Stimulated activated effector memory CD8-positive, alpha-beta T cell treated with anti-CD3 and anti-CD28 coated beads, Interleukin-12 subunit alpha, Interleukin-12 subunit beta, amount 100 ng/mL, for 72 hours (primary cell): ENCODE measurements around the gene ITSN1.

Experiments
- ATAC-seq: fragments of 150-1000 bp; cut with Tn5 transposase; 2 replicates; pipeline ENCODE4 v1.10.0; 2021
- DNase-seq, 2 donors: peaks; one replicate each; pipeline ENCODE4 v3.0.0; 2021 to 2022; ENCODE audit warnings: low spot score in 2 of 2
- H3K27ac Mint-ChIP-seq: one replicate; pipeline ENCODE4 v1.8.0; 2022; ENCODE audit warnings: mild to moderate bottlenecking, mixed read lengths
- H3K36me3 Mint-ChIP-seq: one replicate; pipeline ENCODE4 v1.8.0; 2022; ENCODE audit warnings: mild to moderate bottlenecking, mixed read lengths
- H3K4me1 Mint-ChIP-seq: one replicate; pipeline ENCODE4 v1.8.0; 2022; ENCODE audit warnings: mixed read lengths
- H3K4me3 Mint-ChIP-seq: one replicate; pipeline ENCODE4 v1.8.0; 2022; ENCODE audit warnings: mild to moderate bottlenecking, mixed read lengths
- H3K9me3 Mint-ChIP-seq: one replicate; pipeline ENCODE4 v1.8.0; 2022; ENCODE audit warnings: mixed read lengths

ITSN1 gene

GRCh38 chr21:33831962-33832659 is 189.8 kb downstream of the ITSN1 start:
- DNase-seq (no peak), ATAC-seq (no peak)
- Mint-ChIP-seq H3K9me3 (no peaks in the 10 kb centered on the region), H3K4me1 (no peaks in the 10 kb centered on the region), H3K4me3 (no peak overlapping the region), H3K36me3 (no peaks in the 10 kb centered on the region), H3K27ac (no peak overlapping the region)

- no peaks in the 10 kb centered on the region for H3K9me3 Mint-ChIP-seq
- ATAC-seq, result no peak
- no peak overlapping the region for H3K4me3 Mint-ChIP-seq
- no peak for DNase-seq
- no peaks in the 10 kb centered on the region for H3K4me1 Mint-ChIP-seq
- no peaks in the 10 kb centered on the region for H3K36me3 Mint-ChIP-seq
- H3K27ac Mint-ChIP-seq, result no peak overlapping the region
Measured at GRCh38 chr21:33834801-33835500, 192.7 kb downstream of the ITSN1 start.

GRCh38 chr21:33835920-33836319 is 193.6 kb downstream of the ITSN1 start:
- no peaks in the 10 kb centered on the region for H3K9me3 Mint-ChIP-seq
- no peaks in the 10 kb centered on the region for H3K36me3 Mint-ChIP-seq
- H3K4me3 Mint-ChIP-seq, result no peak overlapping the region
- no peaks in the 10 kb centered on the region for H3K4me1 Mint-ChIP-seq
- H3K27ac Mint-ChIP-seq, result no peak overlapping the region
- ATAC-seq (no peak), DNase-seq (no peak)

GRCh38 chr21:33836408-33836807 is 194.1 kb downstream of the ITSN1 start:
- no peak for ATAC-seq
- H3K36me3 Mint-ChIP-seq, result no peaks in the 10 kb centered on the region
- no peak for DNase-seq

GRCh38 chr21:33839167-33839716 is 196.9 kb downstream of the ITSN1 start:
- Mint-ChIP-seq H3K27ac (no peak overlapping the region), H3K36me3 (no peaks in the 10 kb centered on the region), H3K4me1 (no peaks in the 10 kb centered on the region), H3K9me3 (no peaks in the 10 kb centered on the region), H3K4me3 (no peak overlapping the region)
- ATAC-seq (no peak), DNase-seq (no peak)

More at GRCh38 chr21:33836408-33836807, 194.1 kb downstream of the ITSN1 start:
- no peak overlapping the region for H3K27ac Mint-ChIP-seq
- H3K4me1 Mint-ChIP-seq, result no peaks in the 10 kb centered on the region
- no peaks in the 10 kb centered on the region for H3K9me3 Mint-ChIP-seq
- H3K4me3 Mint-ChIP-seq, result no peak overlapping the region

GRCh38 chr21:33839806-33840205 is 197.5 kb downstream of the ITSN1 start:
- Mint-ChIP-seq H3K4me3 (no peak overlapping the region), H3K4me1 (no peaks in the 10 kb centered on the region), H3K9me3 (no peaks in the 10 kb centered on the region), H3K27ac (no peak overlapping the region), H3K36me3 (no peaks in the 10 kb centered on the region)
- ATAC-seq (no peak), DNase-seq (no peak)

- DNase-seq (no peak), ATAC-seq (no peak)
- Mint-ChIP-seq H3K9me3 (no peaks in the 10 kb centered on the region), H3K27ac (no peak overlapping the region), H3K4me1 (no peaks in the 10 kb centered on the region), H3K4me3 (no peak overlapping the region), H3K36me3 (no peaks in the 10 kb centered on the region)
Measured at GRCh38 chr21:33840771-33841170, 198.5 kb downstream of the ITSN1 start.

- H3K4me1 Mint-ChIP-seq, result no peaks in the 10 kb centered on the region
- peaks cover 5% of the 10 kb centered on the region for H3K9me3 Mint-ChIP-seq
- ATAC-seq (no peak), DNase-seq (no peak)
- H3K4me3 Mint-ChIP-seq, result no peak overlapping the region
- H3K36me3 Mint-ChIP-seq, result no peaks in the 10 kb centered on the region
- H3K27ac Mint-ChIP-seq, result no peak overlapping the region
Measured at GRCh38 chr21:33841561-33841960, 199.3 kb downstream of the ITSN1 start.

GRCh38 chr21:33843216-33843615 is 200.9 kb downstream of the ITSN1 start:
- H3K36me3 Mint-ChIP-seq, result no peaks in the 10 kb centered on the region
- peaks cover 5% of the 10 kb centered on the region for H3K9me3 Mint-ChIP-seq
- no peaks in the 10 kb centered on the region for H3K4me1 Mint-ChIP-seq
- no peak for ATAC-seq
- H3K27ac Mint-ChIP-seq, result no peak overlapping the region
- DNase-seq, result no peak
- H3K4me3 Mint-ChIP-seq, result no peak overlapping the region

GRCh38 chr21:33844104-33844889 is 202.0 kb downstream of the ITSN1 start:
- no peak for ATAC-seq
- no peak for DNase-seq
- no peaks in the 10 kb centered on the region for H3K36me3 Mint-ChIP-seq
- no peaks in the 10 kb centered on the region for H3K4me1 Mint-ChIP-seq
- no peak overlapping the region for H3K27ac Mint-ChIP-seq
- peaks cover 5% of the 10 kb centered on the region for H3K9me3 Mint-ChIP-seq
- H3K4me3 Mint-ChIP-seq, result no peak overlapping the region

GRCh38 chr21:33844890-33845205 is 202.5 kb downstream of the ITSN1 start:
- peaks cover 5% of the 10 kb centered on the region for H3K9me3 Mint-ChIP-seq
- no peak for DNase-seq
- H3K4me1 Mint-ChIP-seq, result no peaks in the 10 kb centered on the region
- no peak overlapping the region for H3K4me3 Mint-ChIP-seq
- no peak overlapping the region for H3K27ac Mint-ChIP-seq
- no peak for ATAC-seq
- H3K36me3 Mint-ChIP-seq, result no peaks in the 10 kb centered on the region

GRCh38 chr21:33846141-33846540 is 203.8 kb downstream of the ITSN1 start:
- no peak for DNase-seq
- Mint-ChIP-seq H3K9me3 (peaks cover 5% of the 10 kb centered on the region), H3K36me3 (no peaks in the 10 kb centered on the region), H3K4me1 (no peaks in the 10 kb centered on the region), H3K4me3 (no peak overlapping the region), H3K27ac (no peak overlapping the region)
- ATAC-seq, result no peak

- Mint-ChIP-seq H3K9me3 (peaks cover 5% of the 10 kb centered on the region), H3K27ac (no peak overlapping the region), H3K4me1 (no peaks in the 10 kb centered on the region), H3K36me3 (no peaks in the 10 kb centered on the region), H3K4me3 (no peak overlapping the region)
- no peak for ATAC-seq
- DNase-seq, result no peak
Measured at GRCh38 chr21:33847588-33848248, 205.4 kb downstream of the ITSN1 start.

- H3K27ac Mint-ChIP-seq, result no peak overlapping the region
Measured at GRCh38 chr21:33848249-33848953, 206.1 kb downstream of the ITSN1 start.

GRCh38 chr21:33849834-33850233 is 207.5 kb downstream of the ITSN1 start:
- Mint-ChIP-seq H3K9me3 (peaks cover 5% of the 10 kb centered on the region), H3K4me1 (no peaks in the 10 kb centered on the region), H3K27ac (no peak overlapping the region), H3K36me3 (no peaks in the 10 kb centered on the region), H3K4me3 (no peak overlapping the region)
- ATAC-seq (no peak), DNase-seq (no peak)

More at GRCh38 chr21:33848249-33848953, 206.1 kb downstream of the ITSN1 start:
- Mint-ChIP-seq H3K9me3 (peaks cover 5% of the 10 kb centered on the region), H3K4me3 (no peak overlapping the region), H3K36me3 (no peaks in the 10 kb centered on the region), H3K4me1 (no peaks in the 10 kb centered on the region)
- ATAC-seq, result no peak
- no peak for DNase-seq
